ENCODE measurements around the gene DNAH12.
"Not testable (repeated sequence)": the region's sequence is repeated elsewhere in the genome, so short reads cannot be mapped to it uniquely, and the experiment has no call there.

DNAH12 gene

GRCh38 chr3:57397175-57398026, 146.7 kb downstream of the DNAH12 start:
- DNase-seq = no peak

- DNase-seq = no peak
These were observed 150.2 kb downstream of the DNAH12 start for GRCh38 chr3:57393977-57394376.

- no peak for DNase-seq
These were observed 152.4 kb downstream of the DNAH12 start for GRCh38 chr3:57391767-57392166.

GRCh38 chr3:57389271-57389670, 154.9 kb downstream of the DNAH12 start:
- DNase-seq = no peak

GRCh38 chr3:57386307-57386706, 157.8 kb downstream of the DNAH12 start:
- DNase-seq = no peak

GRCh38 chr3:57385498-57385897, 158.6 kb downstream of the DNAH12 start:
- no peak for DNase-seq

- no peak for DNase-seq
These were observed 160.3 kb downstream of the DNAH12 start for GRCh38 chr3:57383838-57384237.

GRCh38 chr3:57383406-57383805, 160.7 kb downstream of the DNAH12 start:
- DNase-seq = no peak

GRCh38 chr3:57382933-57383332, 161.2 kb downstream of the DNAH12 start:
- DNase-seq = no peak

- DNase-seq = no peak
These were observed 173.8 kb downstream of the DNAH12 start for GRCh38 chr3:57370341-57370740.

- DNase-seq = not testable (repeated sequence)
These were observed 179.1 kb downstream of the DNAH12 start for GRCh38 chr3:57365089-57365488.

- not testable (repeated sequence) for DNase-seq
These were observed 187.9 kb downstream of the DNAH12 start for GRCh38 chr3:57356275-57356674.

- no peak for DNase-seq
These were observed 189.4 kb downstream of the DNAH12 start for GRCh38 chr3:57354768-57355167.

GRCh38 chr3:57350271-57350670, 193.9 kb downstream of the DNAH12 start:
- DNase-seq = no peak

GRCh38 chr3:57339071-57339642, 205.0 kb downstream of the DNAH12 start:
- not testable (repeated sequence) for DNase-seq

GRCh38 chr3:57338272-57339070, 205.7 kb downstream of the DNAH12 start:
- DNase-seq = not testable (repeated sequence)

- no peak for DNase-seq
These were observed 208.7 kb downstream of the DNAH12 start for GRCh38 chr3:57335283-57335938.

- peak; percentile 28 for DNase-seq
These were observed 213.0 kb downstream of the DNAH12 start for GRCh38 chr3:57331078-57331610.

GRCh38 chr3:57326498-57326897, 217.6 kb downstream of the DNAH12 start:
- DNase-seq = not testable (repeated sequence)

- DNase-seq = no peak
These were observed 229.9 kb downstream of the DNAH12 start for GRCh38 chr3:57314204-57314603.

GRCh38 chr3:57309769-57310360, 234.3 kb downstream of the DNAH12 start:
- DNase-seq = no peak

GRCh38 chr3:57303520-57303919, 240.6 kb downstream of the DNAH12 start:
- DNase-seq = not testable (repeated sequence)
